Fibroblast of lung (primary cell): Measurements from ENCODE around the gene MIOS.

Experiments
- CTCF ChIP-seq, 2 donors: IDR thresholded peaks in 1 of 2; conservative IDR thresholded peaks in 1 of 2; 1 replicate in 1 of 2; 2 replicates in 1 of 2; pipeline ENCODE4 v1.5.1; 2011 to 2012; ENCODE audit warnings: low read length in 2 of 2, control low read depth in 1 of 2, inconsistent platforms in 1 of 2, low read depth in 1 of 2, mild to moderate bottlenecking in 1 of 2
- EZH2 ChIP-seq: IDR thresholded peaks from 2 replicates; pipeline ENCODE4 v1.5.1; 2012; ENCODE audit warnings: low read length, control low read depth, mild to moderate bottlenecking; ENCODE audit errors: missing control alignments

DNA sequence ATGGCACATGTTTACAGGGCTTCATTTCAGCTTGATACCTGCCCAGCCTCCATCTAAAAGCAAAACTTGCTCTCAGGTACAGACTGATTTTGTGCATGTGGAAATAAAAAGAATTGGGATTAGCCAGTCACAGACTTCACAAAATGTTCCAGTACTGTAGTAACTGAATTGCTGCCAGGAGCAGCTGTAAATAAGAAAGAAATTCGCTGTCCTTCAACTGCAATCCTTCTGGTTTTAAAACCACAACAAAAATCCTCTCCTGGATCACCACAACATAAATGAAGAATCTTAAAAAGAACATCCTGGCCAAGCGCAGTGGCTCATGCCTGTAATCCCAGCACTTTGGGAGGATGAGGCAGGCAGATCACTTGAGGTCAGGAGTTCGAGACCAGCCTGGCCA lies 3.9 kb upstream of the MIOS start:
- TF ChIP-seq CTCF (conservative IDR thresholded peaks at IDR 0.05 in 1 of 2, IDR thresholded peaks at IDR 0.05 in 1 of 2; ENCODE audit: low read depth in 1 of 2, low read length in 2 of 2) (no peak), EZH2 (no peak)
